OCI-LY1 (cell line): Measurements from ENCODE around the gene CNTNAP2.

Source experiments
- EZH2 ChIP-seq: fragments of 200-600 bp; sonication (generic), shearing (Covaris generic); IDR thresholded peaks from 2 replicates; pipeline ENCODE4 v1.8.0; 2017; ENCODE audit warnings: borderline replicate concordance, mixed run types, mild to moderate bottlenecking, antibody characterized with exemption, low read length, moderate library complexity, mixed read lengths
- TF ChIP-seq, protein P1 (sequence below): fragments of 200-600 bp; sonication (generic), shearing (Covaris generic); IDR thresholded peaks from 2 replicates; pipeline ENCODE4 v1.5.1; 2017; ENCODE audit warnings: mild to moderate bottlenecking, antibody characterized with exemption, low read length, moderate library complexity, mixed read lengths

DNA sequence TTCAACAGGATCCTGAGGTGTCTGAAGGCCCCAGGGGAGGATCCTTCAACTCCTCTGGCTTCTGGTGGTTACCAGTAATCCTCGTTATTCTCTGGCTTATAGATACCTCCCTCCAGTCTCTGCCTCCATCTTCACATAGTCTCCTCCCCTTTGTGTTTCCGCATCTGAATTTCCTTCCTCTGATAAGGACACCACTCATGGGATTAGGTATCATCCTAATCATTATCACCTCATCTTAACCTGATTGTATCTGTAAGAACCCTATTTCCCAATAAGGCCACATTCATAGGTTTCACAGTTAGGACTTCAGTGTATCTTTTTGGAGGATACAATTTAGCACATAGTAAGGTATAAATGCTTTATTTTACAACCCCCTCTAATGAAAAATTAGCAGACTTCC lies 1189.2 kb downstream of the CNTNAP2 start:
- no peak for TF ChIP-seq EZH2
- TF ChIP-seq, protein P1, sequence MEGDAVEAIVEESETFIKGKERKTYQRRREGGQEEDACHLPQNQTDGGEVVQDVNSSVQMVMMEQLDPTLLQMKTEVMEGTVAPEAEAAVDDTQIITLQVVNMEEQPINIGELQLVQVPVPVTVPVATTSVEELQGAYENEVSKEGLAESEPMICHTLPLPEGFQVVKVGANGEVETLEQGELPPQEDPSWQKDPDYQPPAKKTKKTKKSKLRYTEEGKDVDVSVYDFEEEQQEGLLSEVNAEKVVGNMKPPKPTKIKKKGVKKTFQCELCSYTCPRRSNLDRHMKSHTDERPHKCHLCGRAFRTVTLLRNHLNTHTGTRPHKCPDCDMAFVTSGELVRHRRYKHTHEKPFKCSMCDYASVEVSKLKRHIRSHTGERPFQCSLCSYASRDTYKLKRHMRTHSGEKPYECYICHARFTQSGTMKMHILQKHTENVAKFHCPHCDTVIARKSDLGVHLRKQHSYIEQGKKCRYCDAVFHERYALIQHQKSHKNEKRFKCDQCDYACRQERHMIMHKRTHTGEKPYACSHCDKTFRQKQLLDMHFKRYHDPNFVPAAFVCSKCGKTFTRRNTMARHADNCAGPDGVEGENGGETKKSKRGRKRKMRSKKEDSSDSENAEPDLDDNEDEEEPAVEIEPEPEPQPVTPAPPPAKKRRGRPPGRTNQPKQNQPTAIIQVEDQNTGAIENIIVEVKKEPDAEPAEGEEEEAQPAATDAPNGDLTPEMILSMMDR = no peak
